GM21423 (cell line): Measurements from ENCODE around the gene CEP85.

Experiments used
- ATAC-seq: cut with Tn5 transposase; IDR thresholded peaks from one replicate; pipeline ENCODE4 v1.9.1; 2021; ENCODE audit warnings: mild to moderate bottlenecking, moderate library complexity; ENCODE audit not compliant: unreplicated experiment

Gene CEP85

GRCh38 chr1:26277719-26278118 is 43.7 kb downstream of the CEP85 start:
- ATAC-seq, result no peak

DNA sequence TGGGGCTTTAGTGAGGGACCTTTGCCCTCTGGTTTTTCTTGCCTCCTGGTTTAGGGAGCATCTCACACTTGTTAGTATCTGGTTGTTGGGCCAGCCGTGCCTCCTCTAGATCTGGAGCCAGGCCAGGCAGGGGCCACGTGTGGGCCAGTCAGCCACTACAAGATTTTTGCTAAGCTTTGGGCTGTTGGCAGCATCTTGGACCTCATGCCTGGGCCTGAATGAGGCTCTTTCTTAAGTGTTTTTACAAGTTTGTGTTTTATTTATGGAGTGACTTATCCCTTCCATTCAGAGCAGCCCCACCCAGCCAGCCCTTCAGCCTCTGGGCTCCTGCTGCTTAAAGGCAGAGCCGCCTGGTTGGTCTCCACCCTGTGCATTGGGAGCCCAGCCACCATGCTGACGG is 44.3 kb downstream of the CEP85 start:
- ATAC-seq, result no peak

GRCh38 chr1:26278724-26279455 is 44.9 kb downstream of the CEP85 start:
- ATAC-seq, result no peak

DNA sequence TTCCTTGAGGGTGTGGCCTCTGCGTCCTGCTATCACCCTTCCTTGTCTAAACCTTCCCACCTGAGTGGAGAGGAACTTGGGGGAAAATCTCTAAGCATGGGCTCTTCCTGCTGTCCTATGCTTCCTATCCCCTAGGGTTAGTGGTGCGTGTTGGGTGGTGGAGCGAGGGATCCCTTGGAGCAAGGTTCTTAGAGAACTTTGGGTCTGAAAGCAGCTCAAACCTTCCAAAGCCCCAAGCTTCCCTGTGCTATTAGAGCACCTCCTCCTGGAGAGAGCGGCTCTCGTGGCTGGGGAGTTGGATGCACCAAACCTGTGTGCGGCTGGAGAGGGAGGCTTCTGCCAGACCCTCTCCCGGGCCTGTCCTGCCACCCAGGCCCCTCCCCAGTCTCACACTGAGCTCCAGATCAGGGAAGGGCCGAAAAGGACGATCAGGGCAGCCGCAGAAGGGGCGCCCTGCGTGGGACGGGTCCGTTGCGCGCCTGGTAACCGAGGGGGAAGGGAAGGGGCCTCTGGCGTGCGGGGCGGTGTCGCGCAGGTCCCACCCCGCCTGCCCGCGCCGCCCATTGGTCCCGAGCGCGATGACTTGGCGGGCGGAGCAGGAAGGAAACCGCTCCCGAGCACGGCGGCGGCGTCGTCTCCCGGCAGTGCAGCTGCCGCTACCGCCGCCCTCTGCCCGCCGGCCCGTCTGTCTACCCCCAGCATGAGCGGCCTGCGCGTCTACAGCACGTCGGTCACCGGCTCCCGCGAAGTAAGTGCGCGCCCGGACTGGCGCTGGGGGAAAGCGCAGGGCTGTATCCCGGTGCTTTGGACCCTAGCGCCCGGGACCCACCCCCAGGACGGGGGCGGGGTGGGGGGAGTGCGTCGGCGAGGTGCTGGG is 45.7 kb downstream of the CEP85 start, which contains the start of gene SH3BGRL3:
Gene SH3BGRL3 (plus strand): TSS at position 631 of the 877 bp plus-strand sequence. CDS start 70 bp downstream, at position 701.
- ATAC-seq, result peak; percentile 58

- no peak for ATAC-seq
These were observed 46.5 kb downstream of the CEP85 start for GRCh38 chr1:26280333-26281042.

DNA sequence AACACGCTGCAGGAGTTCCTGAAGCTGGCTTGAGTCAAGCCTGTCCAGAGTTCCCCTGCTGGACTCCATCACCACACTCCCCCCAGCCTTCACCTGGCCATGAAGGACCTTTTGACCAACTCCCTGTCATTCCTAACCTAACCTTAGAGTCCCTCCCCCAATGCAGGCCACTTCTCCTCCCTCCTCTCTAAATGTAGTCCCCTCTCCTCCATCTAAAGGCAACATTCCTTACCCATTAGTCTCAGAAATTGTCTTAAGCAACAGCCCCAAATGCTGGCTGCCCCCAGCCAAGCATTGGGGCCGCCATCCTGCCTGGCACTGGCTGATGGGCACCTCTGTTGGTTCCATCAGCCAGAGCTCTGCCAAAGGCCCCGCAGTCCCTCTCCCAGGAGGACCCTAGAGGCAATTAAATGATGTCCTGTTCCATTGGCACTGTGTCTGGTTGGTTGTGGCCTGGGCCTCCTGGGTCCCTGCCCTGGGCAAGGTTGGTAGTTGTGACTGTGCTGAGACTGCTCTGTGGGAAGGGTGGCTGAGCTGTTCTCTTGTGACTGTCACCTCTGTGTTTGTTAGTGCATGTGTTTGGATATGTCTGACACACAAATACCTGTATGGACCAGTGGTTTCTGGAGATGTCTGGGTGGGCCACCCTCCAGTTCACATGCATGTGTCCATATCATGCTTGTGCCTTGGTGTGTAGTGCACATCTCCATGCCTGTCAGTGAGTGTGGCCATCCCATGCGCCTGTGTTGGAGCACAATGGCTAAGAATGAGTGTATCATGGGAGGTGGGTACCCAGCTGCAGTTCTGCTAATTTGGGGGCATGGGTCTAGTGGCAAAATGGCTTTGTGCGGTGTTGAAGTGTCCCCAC is 47.3 kb downstream of the CEP85 start:
- no peak for ATAC-seq

DNA sequence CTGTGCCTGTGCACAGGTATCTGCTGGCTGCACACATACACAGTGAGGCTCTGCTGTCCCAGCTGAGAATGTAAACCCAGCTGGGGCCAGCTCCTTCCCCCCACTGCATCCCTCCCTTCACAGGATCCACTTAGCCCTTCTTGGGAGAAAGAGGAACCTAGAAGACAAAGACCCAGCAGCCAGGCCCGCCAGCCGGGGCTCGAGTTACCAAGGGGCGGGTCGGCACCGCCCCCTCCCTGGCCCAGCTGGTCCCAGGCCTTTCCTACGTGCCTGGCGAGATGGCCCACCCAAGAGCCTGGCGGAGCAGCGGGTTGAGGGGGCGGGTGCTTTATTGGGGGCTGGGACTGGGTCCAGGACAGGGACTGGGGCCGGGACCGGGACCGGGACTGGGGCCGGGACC is 48.0 kb downstream of the CEP85 start:
- ATAC-seq, result no peak

DNA sequence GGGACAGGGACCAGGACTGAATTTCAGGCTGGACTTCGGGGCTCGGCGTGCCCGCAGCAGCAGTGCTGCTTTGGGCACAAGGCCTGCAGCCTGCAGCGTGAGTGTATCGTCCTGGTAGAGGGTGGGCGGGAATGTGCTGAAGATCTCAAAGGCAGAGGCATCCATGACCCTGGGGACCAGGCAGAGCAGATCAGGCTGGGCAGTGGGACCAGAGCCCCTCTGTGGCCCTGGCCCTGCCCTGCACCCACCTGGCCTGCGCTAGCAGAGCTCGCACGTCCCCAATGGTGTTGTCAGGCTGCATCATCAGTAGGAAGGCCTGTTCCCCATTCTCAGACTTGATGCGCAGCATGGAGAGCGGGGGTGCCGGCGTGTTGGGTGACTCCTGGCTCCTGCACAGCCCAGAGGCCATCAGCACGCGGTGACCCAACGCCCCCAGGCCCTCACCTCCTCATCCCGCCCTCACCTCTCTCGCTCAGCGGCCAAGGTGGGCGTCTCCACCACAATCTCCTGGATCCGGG is 48.5 kb downstream of the CEP85 start:
- no peak for ATAC-seq

DNA sequence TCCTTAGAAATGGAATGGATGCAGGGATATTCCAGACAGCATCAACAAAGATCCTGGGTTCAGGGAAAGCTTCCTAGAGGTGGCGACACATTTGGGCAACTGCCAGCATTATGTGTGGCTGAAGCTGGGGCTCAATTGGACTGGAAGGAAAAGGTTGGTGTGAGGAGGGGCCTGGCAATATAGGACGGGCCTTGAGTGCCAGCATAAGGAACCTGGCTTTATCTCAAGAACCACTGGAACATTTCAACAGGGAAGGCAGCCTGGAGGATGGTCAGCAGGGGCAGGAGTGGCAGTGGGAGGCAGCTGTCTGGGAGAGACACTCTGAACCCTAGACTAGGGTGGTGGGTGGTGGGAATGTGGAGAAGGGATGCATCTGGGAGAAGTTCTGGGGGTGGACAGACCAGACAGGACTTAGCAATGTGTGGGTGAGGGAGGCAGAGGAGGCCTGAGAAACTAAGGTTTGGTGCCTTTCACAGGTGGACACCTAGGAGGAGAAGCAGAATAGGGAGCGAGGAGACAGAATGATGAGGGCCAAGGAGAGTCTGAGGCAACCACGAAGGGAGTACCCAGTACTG is 49.4 kb downstream of the CEP85 start:
- ATAC-seq, result no peak

GRCh38 chr1:26283871-26284596 is 50.0 kb downstream of the CEP85 start:
- no peak for ATAC-seq

GRCh38 chr1:26284597-26285347 is 50.8 kb downstream of the CEP85 start:
- ATAC-seq, result no peak

- no peak for ATAC-seq
These were observed 51.5 kb downstream of the CEP85 start for GRCh38 chr1:26285366-26286063.

GRCh38 chr1:26286064-26286416 is 52.0 kb downstream of the CEP85 start:
- ATAC-seq, result no peak

DNA sequence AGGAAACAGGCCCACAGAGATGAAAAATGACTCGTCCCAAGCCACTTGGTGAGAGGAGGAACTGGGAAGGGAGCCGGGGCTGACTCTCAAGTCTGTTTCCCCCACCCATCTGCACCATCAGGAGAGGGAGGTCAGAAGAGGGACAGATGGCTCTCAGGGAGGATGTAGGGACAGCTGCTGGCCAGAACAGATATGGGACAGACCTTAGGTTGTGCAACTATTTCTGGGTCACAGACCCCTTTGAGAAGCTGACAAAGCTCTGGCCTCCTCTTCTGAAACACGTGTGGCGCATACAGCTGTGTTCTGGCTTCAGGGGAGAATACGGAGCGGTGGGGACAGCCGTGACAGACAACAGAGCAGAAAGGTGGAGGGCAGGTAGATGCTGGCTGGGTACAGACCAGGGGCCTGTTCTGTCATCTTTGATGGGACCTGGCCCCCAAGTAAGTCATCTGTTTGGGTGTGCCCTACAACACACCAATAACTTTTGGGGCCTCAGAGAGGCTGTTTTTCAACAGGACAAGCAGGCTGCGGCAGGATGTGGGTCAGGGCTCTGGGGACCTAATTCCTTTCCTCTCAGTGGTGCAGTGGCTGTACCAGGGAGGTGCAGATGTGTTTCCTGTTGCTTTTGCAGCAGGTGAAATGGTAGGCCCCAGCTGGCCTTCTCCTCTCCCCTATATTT is 53.2 kb downstream of the CEP85 start:
- peak; percentile 34 for ATAC-seq

- ATAC-seq, result no peak
These were observed 53.8 kb downstream of the CEP85 start for GRCh38 chr1:26287811-26288210.

DNA sequence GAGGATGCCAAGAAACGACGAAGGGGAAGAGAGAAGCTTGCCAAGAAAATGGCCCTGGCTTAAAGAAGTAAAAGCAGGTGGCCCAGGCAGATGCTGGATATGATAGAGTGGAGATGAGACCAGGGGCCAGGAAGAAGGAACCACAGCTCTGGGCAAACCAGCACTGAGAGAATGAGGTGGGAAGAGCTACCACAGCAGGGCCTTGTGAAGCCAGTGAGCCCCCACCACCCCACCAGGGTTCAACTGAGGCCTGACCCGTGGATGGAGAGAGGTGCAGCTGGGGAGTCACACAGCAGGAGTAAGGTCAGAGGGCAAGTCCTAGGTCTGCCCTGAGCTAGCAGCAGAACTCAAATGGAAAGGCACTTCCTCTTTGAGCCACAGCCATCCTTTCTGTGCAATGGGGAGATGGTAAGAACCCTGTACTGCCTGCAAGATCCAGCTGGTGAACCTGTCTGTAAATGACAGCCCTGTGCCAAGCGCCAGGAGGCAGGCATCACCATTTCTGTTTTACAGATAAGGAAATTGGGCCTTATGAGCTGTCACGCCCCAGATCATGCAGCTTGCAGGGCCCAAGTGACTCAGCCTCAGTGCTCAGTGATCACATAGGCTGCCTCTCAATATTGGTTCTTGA is 54.4 kb downstream of the CEP85 start:
- no peak for ATAC-seq
